K562 (cell line): ENCODE measurements around the gene FPGS. TPM values are rescaled to one million over a fixed set of nuclear protein-coding genes. Genes with fewer than 3 reads are reported as not detected.

Experiments
- BMI1 ChIP-seq: fragments of 150-350 bp; IDR thresholded peaks from 2 replicates; pipeline ENCODE4 v1.6.1; 2014; ENCODE audit warnings: low read length
- CBFA2T3 ChIP-seq: fragments of 450-650 bp; IDR thresholded peaks from 2 replicates; pipeline ENCODE4 v1.6.1; 2017
- CREB5 ChIP-seq: fragments of 250-450 bp; sonication (Bioruptor Pico); IDR thresholded peaks from 2 replicates; pipeline ENCODE4 v1.5.0; 2020; ENCODE audit warnings: mild to moderate bottlenecking
- ELF4 ChIP-seq: fragments of 450-650 bp; formaldehyde crosslinking; IDR thresholded peaks from 2 replicates; pipeline ENCODE4 v1.4.0; 2022; ENCODE audit warnings: missing genetic modification characterization
- ETS1 ChIP-seq: conservative IDR thresholded peaks from 2 replicates; pipeline ENCODE4 v1.6.1; 2011; ENCODE audit warnings: low read depth, mild to moderate bottlenecking, low read length; ENCODE audit not compliant: control insufficient read depth
- HMGN3 ChIP-seq: IDR thresholded peaks from 2 replicates; pipeline ENCODE4 v1.6.1; 2011; ENCODE audit warnings: borderline replicate concordance, low read depth, mild to moderate bottlenecking, mixed read lengths, low read length; ENCODE audit not compliant: insufficient read length; ENCODE audit errors: extremely low read depth
- MEF2D ChIP-seq: conservative IDR thresholded peaks from 2 replicates; pipeline ENCODE4 v1.6.1; 2016; ENCODE audit warnings: low read depth, missing genetic modification characterization, missing compliant biosample characterization
- POU5F1 ChIP-seq: fragments of 150-350 bp; IDR thresholded peaks from 2 replicates; pipeline ENCODE4 v1.6.1; 2014; ENCODE audit warnings: borderline replicate concordance, low read length, low read depth, mild to moderate bottlenecking; ENCODE audit not compliant: partially characterized antibody
- RAD51 ChIP-seq: fragments of 450-650 bp; IDR thresholded peaks from 2 replicates; pipeline ENCODE4 v1.7.1; 2016; ENCODE audit warnings: low read depth, mild to moderate bottlenecking, borderline replicate concordance
- RB1 ChIP-seq: fragments of 450-650 bp; IDR thresholded peaks from 2 replicates; pipeline ENCODE4 v1.6.1; 2017; ENCODE audit warnings: low read depth, mild to moderate bottlenecking
- RBM34 ChIP-seq: fragments of 200-400 bp; formaldehyde crosslinking; IDR thresholded peaks from 2 replicates; pipeline ENCODE4 v1.6.1; 2018; ENCODE audit warnings: low read length, borderline replicate concordance; ENCODE audit not compliant: insufficient read depth
- RBM39 ChIP-seq: fragments of 200-400 bp; formaldehyde crosslinking; optimal IDR thresholded peaks from 2 replicates; pipeline ENCODE3; 2018; ENCODE audit warnings: low read depth, low read length
- RFX7 ChIP-seq: fragments of 250-450 bp; sonication (Bioruptor Pico); IDR thresholded peaks from 2 replicates; pipeline ENCODE4 v1.5.1; 2021; ENCODE audit warnings: mild to moderate bottlenecking
- SMARCB1 ChIP-seq: IDR thresholded peaks from 2 replicates; pipeline ENCODE4 v1.6.1; 2011; ENCODE audit warnings: improper control_type of control experiment, low read depth; ENCODE audit not compliant: insufficient read length
- TAF15 ChIP-seq: fragments of 200-400 bp; formaldehyde crosslinking; IDR thresholded peaks from 2 replicates; pipeline ENCODE4 v1.6.1; 2017; ENCODE audit warnings: mild to moderate bottlenecking, low read depth, low read length, moderate library complexity
- TCF7L2 ChIP-seq: fragments of 150-350 bp; IDR thresholded peaks from 2 replicates; pipeline ENCODE4 v1.6.1; 2016; ENCODE audit warnings: low read depth, mild to moderate bottlenecking, low read length, moderate library complexity
- ZKSCAN3 ChIP-seq: fragments of 250-450 bp; sonication (Bioruptor Pico); IDR thresholded peaks from 2 replicates; pipeline ENCODE4 v1.4.0; 2020
- ZNF589 ChIP-seq: fragments of 200-800 bp; sonication (Bioruptor generic); IDR thresholded peaks from 2 replicates; pipeline ENCODE4 v1.6.1; 2016; ENCODE audit warnings: low read depth, missing genetic modification characterization, missing compliant biosample characterization
- ZSCAN32 ChIP-seq: fragments of 450-650 bp; formaldehyde crosslinking; IDR thresholded peaks from 2 replicates; pipeline ENCODE4 v1.4.0; 2020; ENCODE audit warnings: mild to moderate bottlenecking, moderate library complexity
- polyA plus RNA-seq, 8 experiments: library from polyadenylated mRNA; depleted of rRNA in 4 of 8; stranded (reverse) in 5 of 8; unstranded in 3 of 8; fragments of >200 nt; fragmentation: Nextera tagmentation in 2 of 8; fragmentation: Illumina TruSeq in 1 of 8; extraction: Ambion mirVana in 2 of 8; extraction: Trizol in 1 of 8; gene quantifications; 2 replicates each; pipeline versions ENCODE4 v1.2.1 to v1.2.3, GENCODE V29; 2011 to 2014; ENCODE audit warnings: inconsistent platforms in 1 of 8, missing spikeins in 1 of 8
- total RNA-seq, 7 experiments: library from RNA; depleted of rRNA in 6 of 7; stranded (reverse); fragments of >200 nt in 6 of 7; fragmentation: Illumina TruSeq in 2 of 7; extraction: Trizol in 2 of 7; gene quantifications; 2 replicates each; pipeline versions ENCODE4 v1.2.1 to v1.2.3, GENCODE V29; 2011 to 2021; ENCODE audit warnings: low replicate concordance in 1 of 7
- TF ChIP-seq, protein P1 (sequence below): sonication (generic); formaldehyde crosslinking; IDR thresholded peaks from 2 replicates; pipeline ENCODE4 v1.8.0; 2023; ENCODE audit warnings: mild to moderate bottlenecking, missing genetic modification reagents
- TF ChIP-seq, protein P2 (sequence below): fragments of 450-650 bp; formaldehyde crosslinking; IDR thresholded peaks from 2 replicates; pipeline ENCODE4 v1.4.0; 2022; ENCODE audit warnings: missing genetic modification characterization

The FPGS gene
- total and polyA plus RNA-seq, 9 of the 15 experiments (the other 6 are each of a cell fraction or from before 2014, with no cell fraction given) = 0.84 to 86.4 (median 59.2) TPM

DNA sequence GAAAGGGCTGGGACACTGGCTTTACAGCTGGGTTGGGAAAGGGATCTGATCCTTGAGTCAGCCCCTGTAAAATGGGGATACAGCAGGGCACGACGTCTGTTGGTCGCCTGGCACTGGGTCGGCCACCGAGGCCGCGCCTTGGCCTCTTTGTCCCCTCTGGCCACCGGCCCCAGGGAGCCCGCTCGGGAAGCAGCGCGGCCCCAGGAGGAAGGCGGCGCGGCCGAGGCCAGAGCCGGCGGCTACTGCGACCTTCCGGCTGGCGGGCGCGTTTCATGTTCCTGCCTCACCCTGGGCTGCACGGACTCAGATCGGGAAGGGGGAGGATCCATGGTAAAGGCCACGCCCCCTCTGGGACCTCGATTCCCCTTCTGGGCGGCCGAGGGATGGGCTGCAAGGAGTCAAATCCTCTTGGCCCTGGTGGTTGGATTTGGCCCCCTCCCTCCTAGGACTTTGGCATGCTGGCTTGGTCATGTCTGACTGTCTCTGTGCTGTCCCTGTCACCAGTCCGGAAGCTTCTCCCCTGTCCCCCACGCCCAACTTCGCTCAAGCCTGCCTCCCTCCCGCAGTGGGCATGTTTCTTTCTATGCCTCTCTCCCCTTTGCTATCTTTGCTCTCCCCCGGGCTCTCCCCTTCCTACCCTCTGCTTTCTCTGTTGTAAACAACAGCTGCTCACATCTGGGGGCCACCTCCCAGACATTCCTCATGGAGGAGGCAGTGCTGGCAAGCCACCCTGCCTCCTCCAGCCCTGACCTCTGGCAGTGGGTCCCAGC lies 25.8 kb downstream of the FPGS start (continued):
- TF ChIP-seq, protein P1, sequence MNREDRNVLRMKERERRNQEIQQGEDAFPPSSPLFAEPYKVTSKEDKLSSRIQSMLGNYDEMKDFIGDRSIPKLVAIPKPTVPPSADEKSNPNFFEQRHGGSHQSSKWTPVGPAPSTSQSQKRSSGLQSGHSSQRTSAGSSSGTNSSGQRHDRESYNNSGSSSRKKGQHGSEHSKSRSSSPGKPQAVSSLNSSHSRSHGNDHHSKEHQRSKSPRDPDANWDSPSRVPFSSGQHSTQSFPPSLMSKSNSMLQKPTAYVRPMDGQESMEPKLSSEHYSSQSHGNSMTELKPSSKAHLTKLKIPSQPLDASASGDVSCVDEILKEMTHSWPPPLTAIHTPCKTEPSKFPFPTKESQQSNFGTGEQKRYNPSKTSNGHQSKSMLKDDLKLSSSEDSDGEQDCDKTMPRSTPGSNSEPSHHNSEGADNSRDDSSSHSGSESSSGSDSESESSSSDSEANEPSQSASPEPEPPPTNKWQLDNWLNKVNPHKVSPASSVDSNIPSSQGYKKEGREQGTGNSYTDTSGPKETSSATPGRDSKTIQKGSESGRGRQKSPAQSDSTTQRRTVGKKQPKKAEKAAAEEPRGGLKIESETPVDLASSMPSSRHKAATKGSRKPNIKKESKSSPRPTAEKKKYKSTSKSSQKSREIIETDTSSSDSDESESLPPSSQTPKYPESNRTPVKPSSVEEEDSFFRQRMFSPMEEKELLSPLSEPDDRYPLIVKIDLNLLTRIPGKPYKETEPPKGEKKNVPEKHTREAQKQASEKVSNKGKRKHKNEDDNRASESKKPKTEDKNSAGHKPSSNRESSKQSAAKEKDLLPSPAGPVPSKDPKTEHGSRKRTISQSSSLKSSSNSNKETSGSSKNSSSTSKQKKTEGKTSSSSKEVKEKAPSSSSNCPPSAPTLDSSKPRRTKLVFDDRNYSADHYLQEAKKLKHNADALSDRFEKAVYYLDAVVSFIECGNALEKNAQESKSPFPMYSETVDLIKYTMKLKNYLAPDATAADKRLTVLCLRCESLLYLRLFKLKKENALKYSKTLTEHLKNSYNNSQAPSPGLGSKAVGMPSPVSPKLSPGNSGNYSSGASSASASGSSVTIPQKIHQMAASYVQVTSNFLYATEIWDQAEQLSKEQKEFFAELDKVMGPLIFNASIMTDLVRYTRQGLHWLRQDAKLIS (CRISPR knock-in tag) = no peak
- TF ChIP-seq RFX7 = no peak
- TF ChIP-seq TCF7L2 = no peak
- TF ChIP-seq ETS1 = 0 out of 2 replicates have a peak, but pooled peaks have one; percentile 59
- peak; percentile 71 for TF ChIP-seq HMGN3
- no peak for TF ChIP-seq POU5F1
- peak; percentile 93 for TF ChIP-seq ELF4 (CRISPR knock-in tag)
- peak; percentile 85; the same call in 1 of the 2 replicates for TF ChIP-seq RB1
- peak; percentile 51 for TF ChIP-seq CBFA2T3
- TF ChIP-seq, protein P2, sequence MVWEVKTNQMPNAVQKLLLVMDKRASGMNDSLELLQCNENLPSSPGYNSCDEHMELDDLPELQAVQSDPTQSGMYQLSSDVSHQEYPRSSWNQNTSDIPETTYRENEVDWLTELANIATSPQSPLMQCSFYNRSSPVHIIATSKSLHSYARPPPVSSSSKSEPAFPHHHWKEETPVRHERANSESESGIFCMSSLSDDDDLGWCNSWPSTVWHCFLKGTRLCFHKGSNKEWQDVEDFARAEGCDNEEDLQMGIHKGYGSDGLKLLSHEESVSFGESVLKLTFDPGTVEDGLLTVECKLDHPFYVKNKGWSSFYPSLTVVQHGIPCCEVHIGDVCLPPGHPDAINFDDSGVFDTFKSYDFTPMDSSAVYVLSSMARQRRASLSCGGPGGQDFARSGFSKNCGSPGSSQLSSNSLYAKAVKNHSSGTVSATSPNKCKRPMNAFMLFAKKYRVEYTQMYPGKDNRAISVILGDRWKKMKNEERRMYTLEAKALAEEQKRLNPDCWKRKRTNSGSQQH = 0 out of 2 replicates have a peak, but pooled peaks have one; percentile 70
- no peak for TF ChIP-seq ZSCAN32 (CRISPR knock-in tag)
- TF ChIP-seq ZNF589 = peak; percentile 22; the same call in 1 of the 2 replicates
- no peak for TF ChIP-seq TAF15
- no peak for TF ChIP-seq SMARCB1
- no peak for TF ChIP-seq RBM34
- no peak for TF ChIP-seq RAD51
- no peak for TF ChIP-seq BMI1
- TF ChIP-seq CREB5 = no peak
- TF ChIP-seq RBM39 = no peak
- TF ChIP-seq ZKSCAN3 (CRISPR knock-in tag) = no peak
- no peak; the same call in 1 of the 2 replicates for TF ChIP-seq MEF2D (tag)
